GM20000 (cell line): ENCODE measurements around the gene CASK.
A peak's percentile ranks its signal among the peaks of the same experiment; 100 is the strongest.

Experiments
- DNase-seq: peaks from one replicate; pipeline ENCODE4 v3.0.0; 2012; ENCODE audit warnings: low spot score
- TF ChIP-seq, protein P1 (sequence below): IDR thresholded peaks from 2 replicates; pipeline ENCODE4 v1.5.1; 2012; ENCODE audit warnings: mild to moderate bottlenecking, control low read depth; ENCODE audit errors: extremely low read depth, missing control alignments

CASK gene

DNA sequence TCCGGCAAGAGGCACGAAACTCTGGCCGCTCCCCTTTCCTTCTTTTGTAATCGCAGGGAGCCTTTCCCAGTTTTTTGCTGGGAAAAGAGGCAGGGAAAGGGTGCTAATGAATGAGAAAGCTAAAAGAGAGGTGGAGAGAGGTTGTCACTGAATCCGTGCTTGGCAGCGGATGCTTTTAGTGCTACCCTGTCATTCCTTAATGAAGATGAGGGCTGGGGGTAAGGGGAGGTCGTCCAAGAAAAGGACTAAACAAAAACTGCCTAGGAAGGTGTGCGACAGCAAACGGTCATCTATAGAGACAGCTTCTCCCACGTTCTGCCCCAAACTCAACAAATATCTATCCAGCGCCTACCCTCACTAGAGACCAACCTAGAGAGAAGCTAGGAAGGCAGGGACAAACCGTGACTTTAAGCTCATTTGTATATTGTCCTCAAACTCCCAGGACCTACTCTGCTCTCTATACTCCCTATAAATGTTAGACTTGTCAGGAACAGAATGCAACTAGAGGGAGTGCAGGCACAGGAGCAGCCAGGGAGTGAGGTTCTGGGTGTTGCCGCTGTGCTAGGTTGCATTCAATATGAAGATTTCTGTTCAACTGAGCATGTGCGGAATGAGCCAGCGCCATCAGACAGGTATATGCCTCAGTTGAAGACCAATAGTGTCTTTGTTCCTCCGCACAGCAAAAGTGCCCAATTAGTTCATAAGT, 777 bp upstream of the CASK start:
- peak; percentile 23 for DNase-seq
- TF ChIP-seq, protein P1, sequence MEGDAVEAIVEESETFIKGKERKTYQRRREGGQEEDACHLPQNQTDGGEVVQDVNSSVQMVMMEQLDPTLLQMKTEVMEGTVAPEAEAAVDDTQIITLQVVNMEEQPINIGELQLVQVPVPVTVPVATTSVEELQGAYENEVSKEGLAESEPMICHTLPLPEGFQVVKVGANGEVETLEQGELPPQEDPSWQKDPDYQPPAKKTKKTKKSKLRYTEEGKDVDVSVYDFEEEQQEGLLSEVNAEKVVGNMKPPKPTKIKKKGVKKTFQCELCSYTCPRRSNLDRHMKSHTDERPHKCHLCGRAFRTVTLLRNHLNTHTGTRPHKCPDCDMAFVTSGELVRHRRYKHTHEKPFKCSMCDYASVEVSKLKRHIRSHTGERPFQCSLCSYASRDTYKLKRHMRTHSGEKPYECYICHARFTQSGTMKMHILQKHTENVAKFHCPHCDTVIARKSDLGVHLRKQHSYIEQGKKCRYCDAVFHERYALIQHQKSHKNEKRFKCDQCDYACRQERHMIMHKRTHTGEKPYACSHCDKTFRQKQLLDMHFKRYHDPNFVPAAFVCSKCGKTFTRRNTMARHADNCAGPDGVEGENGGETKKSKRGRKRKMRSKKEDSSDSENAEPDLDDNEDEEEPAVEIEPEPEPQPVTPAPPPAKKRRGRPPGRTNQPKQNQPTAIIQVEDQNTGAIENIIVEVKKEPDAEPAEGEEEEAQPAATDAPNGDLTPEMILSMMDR = no peak

DNA sequence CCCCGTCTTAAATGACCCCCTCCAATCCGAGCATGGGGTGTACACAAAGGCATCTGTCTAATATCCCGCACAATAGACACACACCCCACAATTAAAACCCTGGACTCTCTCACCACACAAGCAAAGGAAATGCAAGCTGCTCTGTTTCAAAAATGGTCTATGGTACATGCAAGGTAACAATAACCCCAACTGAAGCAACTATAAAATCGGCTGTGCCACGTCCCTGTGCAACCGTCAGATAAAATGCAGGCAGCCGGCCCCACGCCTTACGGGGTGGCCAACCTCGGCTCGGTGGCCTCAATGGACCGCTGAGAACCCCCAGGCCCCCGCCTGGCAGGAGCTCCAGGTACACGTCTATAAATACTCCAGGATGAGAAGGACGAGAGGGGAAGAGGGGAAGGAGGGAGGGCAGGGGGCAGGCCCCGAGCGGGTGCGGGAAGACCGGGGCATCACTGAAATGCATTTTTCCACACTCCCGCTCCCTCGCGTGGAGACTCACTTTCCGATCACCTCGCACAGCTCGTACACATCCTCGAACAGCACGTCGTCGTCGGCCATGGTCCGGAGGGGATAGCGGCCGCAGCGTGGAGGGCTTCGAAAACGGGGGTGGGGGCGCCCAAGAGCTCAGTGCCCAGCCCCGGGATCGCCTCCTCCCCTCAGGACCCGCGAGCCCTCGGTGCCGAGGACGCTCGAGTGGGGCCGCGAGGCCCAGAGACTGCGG, 763 bp downstream of the CASK start:
- peak; percentile 4 for DNase-seq
- TF ChIP-seq, protein P1 = no peak

DNA sequence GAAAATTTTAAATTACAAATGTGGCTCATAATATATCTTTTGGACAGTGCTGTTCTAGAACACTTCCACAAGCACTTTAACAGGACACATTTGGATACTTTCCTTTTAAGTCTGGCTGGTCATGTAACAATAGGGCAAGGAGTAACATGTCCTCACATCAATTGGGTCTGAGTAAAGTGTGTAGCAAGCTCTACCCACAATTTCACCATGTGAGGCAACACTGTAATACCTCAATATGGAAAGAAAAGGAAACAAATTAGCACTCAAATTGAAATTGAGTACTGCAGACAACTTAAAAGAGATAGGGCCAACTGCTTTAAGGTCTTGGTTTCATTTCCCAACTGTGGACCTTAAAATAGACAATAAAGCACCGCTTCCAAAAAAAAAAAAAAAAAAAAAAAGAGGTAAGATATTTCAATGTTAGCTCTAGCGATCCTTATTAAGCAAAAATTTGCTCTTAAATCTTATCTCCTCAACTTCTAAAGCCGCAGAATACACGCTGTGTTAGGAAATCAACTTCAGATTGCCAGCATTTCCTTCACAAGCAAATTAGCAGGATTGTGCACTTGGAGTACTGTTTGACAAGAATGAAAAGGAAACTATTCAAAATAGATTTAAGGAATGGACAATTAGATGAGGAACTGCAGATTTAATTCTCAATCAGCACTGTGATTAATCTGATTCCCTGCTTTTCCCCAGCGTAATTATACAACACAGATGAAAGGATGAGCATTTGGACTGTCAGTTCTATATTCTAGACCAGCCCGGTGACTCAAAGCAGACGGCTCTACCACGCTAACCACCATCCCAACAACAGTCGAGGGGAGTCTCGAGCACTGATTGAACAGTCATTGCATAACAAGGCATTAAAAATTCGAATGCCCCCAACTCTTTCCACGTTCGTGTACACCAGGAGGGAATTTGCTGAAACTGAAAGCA, 1.6 kb downstream of the CASK start:
- DNase-seq = peak; percentile 9
- TF ChIP-seq, protein P1 = no peak

DNA sequence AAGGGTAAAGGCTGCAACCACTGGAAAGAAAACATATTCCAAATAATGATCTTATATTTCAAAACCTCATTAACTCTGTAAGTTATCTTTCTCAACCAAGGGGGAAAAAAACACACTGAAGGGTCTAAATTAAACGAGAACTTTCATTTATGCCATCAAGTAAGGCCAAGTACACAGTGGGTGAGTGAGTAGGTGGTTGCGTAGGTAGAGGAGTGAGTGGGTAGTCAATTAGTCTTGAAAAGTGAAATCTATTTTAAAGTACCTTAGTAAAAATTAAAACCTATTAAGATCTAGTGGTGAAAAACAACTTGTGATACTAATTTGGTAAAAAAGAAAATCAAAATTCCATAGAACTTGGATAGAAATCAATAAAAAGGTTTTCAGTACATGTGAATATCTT, 3.5 kb downstream of the CASK start:
- TF ChIP-seq, protein P1 = no peak

DNA sequence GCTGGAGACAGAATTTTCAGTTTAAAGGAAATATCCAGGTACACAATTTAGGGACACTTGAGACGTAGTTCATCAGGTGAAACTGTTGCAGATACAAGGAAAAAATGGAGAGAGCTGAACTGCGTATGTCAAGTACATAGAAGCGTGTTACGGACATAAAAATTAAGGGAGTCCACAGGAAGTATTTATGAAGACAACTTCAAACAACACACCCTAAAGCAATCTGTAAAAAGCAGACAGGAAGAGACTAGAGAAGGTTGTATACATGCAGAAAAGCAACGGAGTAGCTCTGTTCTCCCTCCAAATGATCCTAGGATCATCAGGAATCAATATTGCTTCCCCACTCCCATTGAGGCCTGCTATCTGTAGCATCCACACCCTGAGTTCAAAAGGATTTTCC, 5.8 kb downstream of the CASK start:
- no peak for DNase-seq
- TF ChIP-seq, protein P1 = no peak

More for the DNA sequence above, 3.5 kb downstream of the CASK start:
- no peak for DNase-seq

DNA sequence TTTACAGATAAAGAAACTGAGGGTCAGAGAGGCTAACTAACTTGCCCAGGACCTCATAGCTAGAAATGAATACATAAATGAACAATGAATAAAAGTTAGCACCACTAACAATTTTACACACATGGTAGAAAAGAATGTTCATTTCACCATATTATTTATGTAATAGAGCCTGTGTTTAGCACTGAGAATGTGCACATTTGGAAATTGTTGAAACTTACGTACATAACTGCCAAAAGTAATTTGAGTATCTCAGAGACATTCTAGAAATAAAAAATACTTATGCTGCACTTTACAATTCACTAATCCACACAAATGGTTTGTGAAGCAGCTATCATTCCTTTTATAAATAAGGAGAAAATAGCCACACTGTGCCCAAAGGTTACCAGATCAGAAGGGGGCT, 9.9 kb downstream of the CASK start:
- TF ChIP-seq, protein P1 = no peak
- no peak for DNase-seq
